Sigmoid colon (tissue), 7 donors: Measurements from ENCODE around the gene OLFM1. TPM values are rescaled to one million over a fixed set of nuclear protein-coding genes. Genes with fewer than 3 reads are reported as not detected.

Experiments
- DNase-seq: peaks from one replicate; pipeline ENCODE4 v3.0.0-alpha.2; 2019
- H3K27ac ChIP-seq, 4 donors: fragments of 200-600 bp; sonication (generic); one replicate each; pipeline ENCODE4 v1.5.1; 2016 to 2019; ENCODE audit warnings: mild to moderate bottlenecking in 1 of 4
- H3K27me3 ChIP-seq, 3 donors: fragments of 200-600 bp; sonication (generic); one replicate each; pipeline ENCODE4 v1.5.1; 2019; ENCODE audit warnings: mild to moderate bottlenecking in 1 of 3
- H3K36me3 ChIP-seq, 4 donors: fragments of 200-600 bp; sonication (generic); one replicate each; pipeline ENCODE4 v1.5.1; 2016 to 2019
- H3K4me1 ChIP-seq, 4 donors: fragments of 200-600 bp; sonication (generic); one replicate each; pipeline ENCODE4 v1.5.1; 2017 to 2019
- H3K4me3 ChIP-seq, 4 donors: fragments of 200-600 bp; sonication (generic); one replicate each; pipeline ENCODE4 v1.5.1; 2017 to 2019; ENCODE audit warnings: mild to moderate bottlenecking in 2 of 4, moderate library complexity in 1 of 4
- H3K9me3 ChIP-seq, 4 donors: fragments of 200-600 bp in 3 of 4; sonication (generic) in 3 of 4; one replicate each; pipeline versions ENCODE4 v1.5.1 to v1.6.1; 2013 to 2019
- CTCF ChIP-seq, 4 experiments: fragments of 450-650 bp in 3 of 4; fragments of 200-600 bp in 1 of 4; IDR thresholded peaks; one replicate each; pipeline ENCODE4 v1.5.1; 2016 to 2019; ENCODE audit warnings: antibody characterized with exemption in 4 of 4, mild to moderate bottlenecking in 3 of 4, moderate library complexity in 2 of 4
- EP300 ChIP-seq, 4 donors: sonication (generic); formaldehyde crosslinking; IDR thresholded peaks; one replicate each; pipeline ENCODE4 v1.6.1; 2017; ENCODE audit warnings: antibody characterized with exemption in 4 of 4
- POLR2A ChIP-seq, 2 donors: fragments of 450-650 bp; IDR thresholded peaks; one replicate each; pipeline ENCODE4 v1.6.1; 2016; ENCODE audit warnings: antibody characterized with exemption in 2 of 2, mild to moderate bottlenecking in 2 of 2, moderate library complexity in 2 of 2
- POLR2AphosphoS5 ChIP-seq, 4 donors: sonication (generic); formaldehyde crosslinking; IDR thresholded peaks; one replicate each; pipeline ENCODE4 v1.6.1; 2017; ENCODE audit warnings: antibody characterized with exemption in 4 of 4
- WGBS, 2 donors: extraction: QIAGEN DNeasy Blood & Tissue Kit; methylation state at CpG; one replicate each; pipeline ENCODE4 v1.1.7; 2013; 5-methylcytosine and 5-hydroxymethylcytosine counted together
- intact Hi-C: fragments of 100-400 bp; cut with DNase I; formaldehyde crosslinking; loops from one replicate; pipeline ENCODE4 v1.15.1; 2023
- polyA plus RNA-seq, 3 donors: library from polyadenylated mRNA; stranded (reverse); fragments of 200-250 nt; gene quantifications; one replicate each; pipeline ENCODE4 v1.2.3, GENCODE V29; 2013
- total RNA-seq, 4 donors: library from RNA; depleted of rRNA; stranded (reverse); fragments of >200 nt; gene quantifications; one replicate each; pipeline ENCODE4 v1.1.0, GENCODE V29; 2016
- donor health status: healthy with polysubstance abuse.
- donor health status: Bipolar disorder and iron deficiency.
- donor health status: healthy.

OLFM1 gene
- total and polyA plus RNA-seq, 7 donors: 1.2 to 19.3 (median 13.6) TPM

- intact Hi-C loops: no loop called here
- Histone ChIP-seq H3K36me3 (no peaks in the 10 kb centered on the region), H3K9me3 (no peaks in the 10 kb centered on the region), H3K4me3 (no peak overlapping the region), H3K27ac (no peak overlapping the region), H3K27me3 (peaks cover 22 to 46% (median 28%) of the 10 kb centered on the region in 3 donors), H3K4me1 (peaks cover 0 to 35% (median 31%) of the 10 kb centered on the region in 4 donors)
- 86 to 92% methylated on average over 7 of the region's 7 CpGs for WGBS, 2 donors
- no peak for TF ChIP-seq EP300 (IDR thresholded peaks at IDR 0.05)
- TF ChIP-seq POLR2A (IDR thresholded peaks at IDR 0.05): no peak
- TF ChIP-seq CTCF (IDR thresholded peaks at IDR 0.05): no peak
- TF ChIP-seq POLR2AphosphoS5 (IDR thresholded peaks at IDR 0.05): no peak
- no peak for DNase-seq
Measured at GRCh38 chr9:135090081-135090480, 2.6 kb downstream of the OLFM1 start.

DNA sequence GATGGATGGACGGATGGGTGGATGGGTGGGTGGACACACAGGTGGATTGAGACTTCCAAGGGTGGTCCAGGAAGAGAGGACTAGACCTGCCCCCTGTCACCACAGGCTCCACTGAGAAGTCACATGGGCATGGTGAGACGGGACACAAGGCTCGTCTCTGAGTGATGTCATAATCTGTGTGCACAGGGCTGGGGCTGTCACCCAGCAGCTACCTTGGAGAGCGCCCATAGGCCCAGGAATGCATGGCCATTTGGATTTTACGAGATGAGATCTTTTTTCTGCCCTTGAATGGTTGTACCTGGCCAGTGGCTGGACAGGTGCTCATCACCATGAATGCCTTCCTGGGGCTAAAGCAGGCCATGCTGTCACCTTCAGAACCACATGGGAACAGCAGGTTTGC, 3.1 kb downstream of the OLFM1 start:
- DNase-seq: no peak
- Histone ChIP-seq H3K9me3 (no peaks in the 10 kb centered on the region), H3K36me3 (no peaks in the 10 kb centered on the region), H3K4me1 (peaks cover 0 to 35% (median 31%) of the 10 kb centered on the region in 4 donors), H3K27me3 (peaks cover 22 to 46% (median 28%) of the 10 kb centered on the region in 3 donors), H3K27ac (no peak overlapping the region), H3K4me3 (no peak overlapping the region)
- intact Hi-C loops: no loop called here
- TF ChIP-seq EP300 (IDR thresholded peaks at IDR 0.05): no peak
- TF ChIP-seq POLR2A (IDR thresholded peaks at IDR 0.05): no peak
- no peak for TF ChIP-seq POLR2AphosphoS5 (IDR thresholded peaks at IDR 0.05)
- no peak for TF ChIP-seq CTCF (IDR thresholded peaks at IDR 0.05)
- 47 to 51% methylated on average over 5 of the region's 5 CpGs for WGBS, 2 donors

DNA sequence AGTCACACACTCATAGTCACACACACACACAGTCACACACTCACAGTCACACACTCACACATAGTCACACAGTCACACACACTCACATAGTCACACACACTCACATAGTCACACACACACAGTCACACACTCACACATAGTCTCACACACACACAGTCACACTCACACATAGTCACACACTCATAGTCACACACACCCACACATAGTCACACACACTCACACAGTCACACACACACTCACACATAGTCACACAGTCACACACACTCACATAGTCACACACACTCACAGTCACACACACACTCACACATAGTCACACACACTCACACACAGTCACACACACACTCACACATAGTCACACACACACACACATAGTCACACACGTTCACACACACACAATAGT, 4.1 kb downstream of the OLFM1 start:
- Histone ChIP-seq H3K4me3 (no peak overlapping the region), H3K9me3 (no peaks in the 10 kb centered on the region), H3K27me3 (peaks cover 22 to 37% (median 24%) of the 10 kb centered on the region in 3 donors), H3K4me1 (peaks cover 0 to 26% (median 23%) of the 10 kb centered on the region in 4 donors), H3K27ac (no peak overlapping the region), H3K36me3 (peaks cover 0 to 1% (median 0%) of the 10 kb centered on the region in 4 donors)
- 50 to 73% methylated on average over 1 of the region's 1 CpG for WGBS, 2 donors
- no peak for DNase-seq
- TF ChIP-seq POLR2AphosphoS5 (IDR thresholded peaks at IDR 0.05) (no peak), POLR2A (IDR thresholded peaks at IDR 0.05) (no peak), EP300 (IDR thresholded peaks at IDR 0.05) (no peak), CTCF (IDR thresholded peaks at IDR 0.05) (no peak)
- intact Hi-C loops: no loop called here

- peaks cover 11 to 24% (median 13%) of the 10 kb centered on the region in 3 donors for H3K27me3 ChIP-seq
- no peaks in the 10 kb centered on the region for H3K9me3 ChIP-seq
- no peak for DNase-seq
- intact Hi-C loops: no loop called here
- peaks cover 0 to 2% (median 0%) of the 10 kb centered on the region in 4 donors for H3K36me3 ChIP-seq
- TF ChIP-seq POLR2A (IDR thresholded peaks at IDR 0.05) (no peak), CTCF (IDR thresholded peaks at IDR 0.05) (no peak), EP300 (IDR thresholded peaks at IDR 0.05) (no peak), POLR2AphosphoS5 (IDR thresholded peaks at IDR 0.05) (no peak)
- H3K27ac ChIP-seq: no peak overlapping the region
- no peak overlapping the region for H3K4me3 ChIP-seq
- H3K4me1 ChIP-seq: peaks cover 0 to 14% (median 10%) of the 10 kb centered on the region in 4 donors
- 63 to 88% methylated on average over 5 of the region's 5 CpGs for WGBS, 2 donors
Measured at GRCh38 chr9:135093111-135093510, 5.6 kb downstream of the OLFM1 start.
